Activated CD8-positive, alpha-beta T cell treated with anti-CD3 and anti-CD28 coated beads for 36 hours (primary cell): ENCODE measurements around the gene WDR17. TPM values are rescaled to one million over a fixed set of nuclear protein-coding genes. Genes with fewer than 3 reads are reported as not detected.

Experiments used
- ATAC-seq: fragments of 200-7000 bp; cut with Tn5 transposase; one replicate; pipeline ENCODE4 v1.10.0; 2021; ENCODE audit warnings: mild to moderate bottlenecking, moderate library complexity
- CTCF ChIA-PET: fragments of 350-600 bp; sonication (Branson Sonifier 250); formaldehyde crosslinking; loops from one replicate; lab custom pipeline; 2021; ENCODE audit warnings: antibody characterized with exemption; lab: Charles Lee
- POLR2A ChIA-PET: fragments of 350-600 bp; sonication (Branson Sonifier 250); formaldehyde crosslinking; loops from one replicate; lab custom pipeline; 2021; ENCODE audit warnings: antibody characterized with exemption; lab: Charles Lee
- DNase-seq: peaks from one replicate; pipeline ENCODE4 v3.0.0-alpha.2; 2020
- H3K27ac Mint-ChIP-seq: one replicate; pipeline ENCODE4 v1.8.0; 2021; ENCODE audit warnings: mild to moderate bottlenecking, mixed read lengths
- H3K27me3 Mint-ChIP-seq: one replicate; pipeline ENCODE4 v1.8.0; 2021; ENCODE audit warnings: mixed read lengths
- H3K36me3 Mint-ChIP-seq: one replicate; pipeline ENCODE4 v1.8.0; 2021; ENCODE audit warnings: low read depth, mixed read lengths
- H3K4me1 Mint-ChIP-seq: one replicate; pipeline ENCODE4 v1.8.0; 2021; ENCODE audit warnings: low read depth, mixed read lengths
- H3K4me3 Mint-ChIP-seq: one replicate; pipeline ENCODE4 v1.8.0; 2021; ENCODE audit warnings: mild to moderate bottlenecking, moderate library complexity, mixed read lengths
- H3K9me3 Mint-ChIP-seq: one replicate; pipeline ENCODE4 v1.8.0; 2021; ENCODE audit warnings: mixed read lengths
- intact Hi-C: fragments of 100-400 bp; cut with micrococcal nuclease; formaldehyde crosslinking; loops from one replicate; pipeline ENCODE4 v1.10.0; 2022
- total RNA-seq, 2 experiments: library from RNA; stranded (reverse); gene quantifications; one replicate each; pipeline ENCODE4 v1.2.3, GENCODE V29; 2021
- TF ChIP-seq, protein P1 (sequence below): fragments of 200-600 bp; IDR thresholded peaks from one replicate; pipeline ENCODE4 v1.8.0; 2022; ENCODE audit warnings: antibody characterized with exemption, mild to moderate bottlenecking

WDR17 gene
- total RNA-seq, 2 experiments from 2014 or later, result 0.63 to 1.5 TPM

GRCh38 chr4:176102414-176103063, 36.9 kb downstream of the WDR17 start:
- intact Hi-C loops, result no loop called here
- Mint-ChIP-seq H3K27me3 (peaks cover 20% of the 10 kb centered on the region), H3K4me3 (no peak overlapping the region), H3K36me3 (no peaks in the 10 kb centered on the region), H3K4me1 (no peaks in the 10 kb centered on the region), H3K9me3 (peaks cover 10% of the 10 kb centered on the region), H3K27ac (no peak overlapping the region)
- ChIA-PET CTCF (no interaction called here), POLR2A (no interaction called here)
- DNase-seq, result no peak
- ATAC-seq, result no peak
- TF ChIP-seq, protein P1, sequence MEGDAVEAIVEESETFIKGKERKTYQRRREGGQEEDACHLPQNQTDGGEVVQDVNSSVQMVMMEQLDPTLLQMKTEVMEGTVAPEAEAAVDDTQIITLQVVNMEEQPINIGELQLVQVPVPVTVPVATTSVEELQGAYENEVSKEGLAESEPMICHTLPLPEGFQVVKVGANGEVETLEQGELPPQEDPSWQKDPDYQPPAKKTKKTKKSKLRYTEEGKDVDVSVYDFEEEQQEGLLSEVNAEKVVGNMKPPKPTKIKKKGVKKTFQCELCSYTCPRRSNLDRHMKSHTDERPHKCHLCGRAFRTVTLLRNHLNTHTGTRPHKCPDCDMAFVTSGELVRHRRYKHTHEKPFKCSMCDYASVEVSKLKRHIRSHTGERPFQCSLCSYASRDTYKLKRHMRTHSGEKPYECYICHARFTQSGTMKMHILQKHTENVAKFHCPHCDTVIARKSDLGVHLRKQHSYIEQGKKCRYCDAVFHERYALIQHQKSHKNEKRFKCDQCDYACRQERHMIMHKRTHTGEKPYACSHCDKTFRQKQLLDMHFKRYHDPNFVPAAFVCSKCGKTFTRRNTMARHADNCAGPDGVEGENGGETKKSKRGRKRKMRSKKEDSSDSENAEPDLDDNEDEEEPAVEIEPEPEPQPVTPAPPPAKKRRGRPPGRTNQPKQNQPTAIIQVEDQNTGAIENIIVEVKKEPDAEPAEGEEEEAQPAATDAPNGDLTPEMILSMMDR, result no peak

GRCh38 chr4:176107695-176108094, 42.1 kb downstream of the WDR17 start:
- DNase-seq, result no peak
- Mint-ChIP-seq H3K27me3 (peaks cover 3% of the 10 kb centered on the region), H3K27ac (no peak overlapping the region), H3K9me3 (peaks cover 7% of the 10 kb centered on the region), H3K4me3 (no peak overlapping the region), H3K4me1 (no peaks in the 10 kb centered on the region), H3K36me3 (no peaks in the 10 kb centered on the region)
- ATAC-seq, result no peak
- TF ChIP-seq, protein P1, result no peak
- ChIA-PET POLR2A (no interaction called here), CTCF (no interaction called here)
- intact Hi-C loops, result no loop called here

DNA sequence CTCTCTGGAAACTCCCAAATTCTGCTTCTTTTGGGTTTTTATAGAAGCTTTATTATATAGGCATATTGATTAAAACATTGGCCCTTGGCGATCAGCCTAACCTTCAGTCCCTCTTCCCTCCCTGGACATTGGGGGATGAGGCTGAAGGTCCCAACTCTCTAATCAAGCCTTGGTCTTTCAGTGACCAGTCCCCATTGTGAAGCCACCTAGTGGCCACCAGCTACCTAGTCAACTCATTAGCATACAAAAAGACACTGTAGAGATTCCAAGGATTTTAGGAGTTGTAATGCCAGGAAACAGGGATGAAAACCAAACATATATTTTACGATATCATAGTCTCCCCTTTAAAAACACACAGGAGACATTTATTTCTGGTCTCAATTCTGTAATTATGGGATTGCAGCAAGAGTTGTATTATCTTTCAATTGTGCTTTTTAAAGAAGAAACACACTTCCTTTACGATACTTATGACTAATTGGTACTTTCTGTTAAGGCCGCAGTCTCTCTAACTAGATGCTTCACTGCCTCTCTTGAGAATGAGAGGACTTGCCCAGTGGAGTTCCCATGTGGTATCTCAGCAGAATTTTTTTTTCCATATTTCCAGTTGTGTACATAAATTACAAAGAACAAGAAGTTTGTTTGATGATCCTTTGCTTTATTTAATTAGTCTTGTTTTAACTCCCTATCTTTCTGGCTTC, 58.2 kb downstream of the WDR17 start:
- no peak overlapping the region for H3K4me3 Mint-ChIP-seq
- POLR2A ChIA-PET, result no interaction called here
- ATAC-seq, result peak; percentile 85
- H3K4me1 Mint-ChIP-seq, result peaks cover 8% of the 10 kb centered on the region
- peaks cover 6% of the 10 kb centered on the region for H3K27me3 Mint-ChIP-seq
- intact Hi-C loops, result no loop called here
- no peaks in the 10 kb centered on the region for H3K9me3 Mint-ChIP-seq
- H3K27ac Mint-ChIP-seq, result no peak overlapping the region
- H3K36me3 Mint-ChIP-seq, result no peaks in the 10 kb centered on the region
- CTCF ChIA-PET, result interaction anchor here (1.0 to 1.4 kb wide), 5 partner anchors 11 to 137 kb away, joined by 3 to 5 read pairs (median 3); no protein-coding TSS in a partner anchor
- TF ChIP-seq, protein P1, result peak; percentile 53
- peak; percentile 4 for DNase-seq

DNA sequence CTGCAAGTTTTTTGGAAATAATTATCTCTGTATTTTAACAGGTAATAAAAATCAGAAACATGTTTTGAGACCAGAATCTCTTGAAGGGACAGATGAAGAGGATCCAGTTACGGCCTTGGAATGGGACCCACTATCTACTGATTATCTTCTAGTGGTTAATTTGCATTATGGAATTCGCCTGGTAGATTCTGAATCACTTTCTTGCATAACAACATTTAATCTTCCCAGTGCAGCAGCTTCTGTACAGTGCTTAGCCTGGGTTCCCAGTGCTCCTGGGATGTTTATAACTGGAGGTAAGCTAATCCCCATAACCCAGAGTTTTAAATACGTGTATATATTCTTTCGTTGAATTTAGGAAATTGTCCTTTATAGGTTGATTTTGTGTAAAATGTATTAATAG, 59.4 kb downstream of the WDR17 start:
- no peak overlapping the region for H3K27ac Mint-ChIP-seq
- POLR2A ChIA-PET, result no interaction called here
- TF ChIP-seq, protein P1, result no peak
- no peak overlapping the region for H3K4me3 Mint-ChIP-seq
- DNase-seq (no peak), ATAC-seq (no peak)
- intact Hi-C loops, result no loop called here
- no peaks in the 10 kb centered on the region for H3K36me3 Mint-ChIP-seq
- no peaks in the 10 kb centered on the region for H3K9me3 Mint-ChIP-seq
- CTCF ChIA-PET, result interaction anchor here (1.2 kb wide), 2 partner anchors 8 to 13 kb away, joined by 3 to 4 read pairs; no protein-coding TSS in a partner anchor
- peaks cover 6% of the 10 kb centered on the region for H3K27me3 Mint-ChIP-seq
- H3K4me1 Mint-ChIP-seq, result peaks cover 8% of the 10 kb centered on the region

DNA sequence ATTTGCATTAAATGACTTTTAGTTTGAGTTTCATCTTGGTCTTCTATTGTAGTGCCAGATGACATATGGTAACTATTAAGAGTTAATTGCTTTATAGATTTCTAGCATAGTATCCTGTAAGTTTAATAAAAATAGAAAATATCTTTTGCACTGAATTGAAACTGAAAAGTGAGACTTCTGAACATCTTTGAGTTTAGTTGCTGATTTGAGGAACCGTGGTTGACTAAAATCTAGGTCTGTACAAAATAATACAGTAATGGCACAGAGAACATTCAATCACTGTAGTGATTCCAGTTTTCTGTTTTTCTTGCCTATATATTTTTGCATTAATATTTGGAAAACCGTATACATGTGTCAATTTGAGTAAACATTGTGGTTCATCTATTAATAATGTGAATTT, 69.0 kb downstream of the WDR17 start:
- POLR2A ChIA-PET, result no interaction called here
- no peaks in the 10 kb centered on the region for H3K9me3 Mint-ChIP-seq
- no peaks in the 10 kb centered on the region for H3K4me1 Mint-ChIP-seq
- TF ChIP-seq, protein P1, result no peak
- CTCF ChIA-PET, result no interaction called here
- ATAC-seq (no peak), DNase-seq (no peak)
- peaks cover 5% of the 10 kb centered on the region for H3K27me3 Mint-ChIP-seq
- intact Hi-C loops, result no loop called here
- H3K27ac Mint-ChIP-seq, result no peak overlapping the region
- H3K4me3 Mint-ChIP-seq, result no peak overlapping the region
- H3K36me3 Mint-ChIP-seq, result no peaks in the 10 kb centered on the region
